C1 segment of cervical spinal cord (tissue), 14 donors: Measurements from ENCODE around the gene NRXN3.
A peak's percentile ranks its signal among the peaks of the same experiment; 100 is the strongest.

Experiments
- DNase-seq, 14 donors: peaks; one replicate each; lab custom pipeline; 2025; lab: John Stamatoyannopoulos, UW

NRXN3 gene

DNA sequence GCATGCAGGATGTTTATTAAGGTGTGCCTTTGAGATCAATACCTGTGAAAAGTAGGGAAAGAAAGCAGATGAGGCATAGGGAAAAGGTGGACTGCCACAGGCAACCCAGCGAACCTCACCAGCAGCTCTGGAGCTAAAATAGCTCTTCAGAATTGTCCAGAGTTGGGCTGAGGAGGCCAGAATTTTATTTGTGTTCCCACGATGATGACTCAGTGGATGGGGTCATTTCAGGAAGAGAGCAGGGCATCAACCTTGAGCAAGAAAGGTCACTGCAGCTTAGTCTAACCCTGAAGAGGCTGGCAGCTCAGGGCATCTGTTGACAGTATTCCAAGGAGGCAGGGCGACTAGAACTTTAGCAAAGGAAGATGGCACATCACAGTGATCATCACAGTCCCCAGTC, 1345.0 kb downstream of the NRXN3 start:
- no peak for DNase-seq

DNA sequence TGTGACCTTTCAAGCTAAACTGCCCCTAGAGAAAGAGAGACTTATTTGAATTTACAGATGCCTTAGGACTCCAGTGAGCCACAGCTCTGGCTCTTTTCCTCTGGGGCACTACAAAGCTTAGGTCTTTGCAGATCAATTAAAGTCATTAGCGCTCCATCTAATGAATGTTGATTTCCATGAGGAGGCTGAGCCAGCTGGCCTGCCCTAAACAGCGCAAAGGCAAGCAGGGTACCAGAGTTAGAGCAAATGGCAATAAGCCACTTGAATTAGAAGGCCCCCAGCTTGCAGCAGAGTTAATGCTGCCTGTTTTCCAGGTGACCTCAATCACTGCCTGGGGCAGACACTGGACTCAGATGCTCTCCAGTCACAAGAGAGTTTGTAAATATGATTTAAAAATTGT, 1345.8 kb downstream of the NRXN3 start:
- peak in 1 of 14 donors; percentile 51 for DNase-seq

- no peak for DNase-seq
Observed at GRCh38 chr14:79525416-79525815, 1355.2 kb downstream of the NRXN3 start.

DNA sequence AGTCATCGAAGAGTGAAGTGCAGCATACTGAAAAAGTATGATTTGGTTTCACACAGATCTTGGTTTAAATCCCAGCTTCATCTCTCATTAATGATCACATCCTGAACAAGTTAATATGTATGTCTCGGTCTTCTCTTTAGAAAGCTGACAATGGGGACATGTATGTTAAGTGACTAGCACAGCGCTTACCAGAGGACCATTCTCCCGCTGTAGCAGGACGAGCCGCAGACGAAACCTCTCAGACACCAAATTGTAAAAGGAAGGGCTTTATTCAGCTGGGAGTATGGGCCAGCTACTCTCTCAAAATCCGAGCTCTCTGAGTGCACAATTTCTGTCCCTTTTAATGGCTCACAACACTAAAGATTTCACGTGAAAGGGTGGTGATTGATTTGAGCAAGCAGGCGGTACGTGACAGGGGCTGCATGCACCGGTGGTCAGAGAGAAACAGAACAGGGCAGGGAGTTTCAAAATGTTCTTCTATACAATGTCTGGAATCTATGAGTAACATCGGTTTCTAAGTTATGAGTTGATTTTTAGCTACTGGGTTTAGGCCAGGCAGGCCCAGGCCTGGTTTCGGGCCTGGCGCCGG, 1358.7 kb downstream of the NRXN3 start:
- no peak for DNase-seq

DNA sequence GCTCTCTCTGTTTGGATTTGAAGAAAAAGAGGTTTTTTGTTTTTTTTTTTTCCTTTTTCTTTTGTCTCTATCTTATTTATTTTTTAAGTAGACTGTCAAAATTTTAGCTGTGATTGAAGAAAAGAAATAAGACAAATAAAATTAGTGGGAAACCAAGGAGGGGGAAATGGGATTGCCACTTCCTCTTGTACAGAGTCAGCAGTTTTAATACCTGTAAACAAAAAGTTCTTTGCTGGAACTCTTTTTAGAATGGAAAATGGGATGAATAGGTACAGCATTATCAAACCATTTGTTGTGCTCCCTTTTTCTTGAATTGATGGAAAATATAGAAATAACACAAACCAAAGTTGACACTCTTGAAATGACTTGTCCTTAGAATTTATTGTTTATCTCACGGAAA, 1360.4 kb downstream of the NRXN3 start:
- DNase-seq, result no peak

- no peak for DNase-seq
Observed at GRCh38 chr14:79534703-79535353, 1364.7 kb downstream of the NRXN3 start.

DNA sequence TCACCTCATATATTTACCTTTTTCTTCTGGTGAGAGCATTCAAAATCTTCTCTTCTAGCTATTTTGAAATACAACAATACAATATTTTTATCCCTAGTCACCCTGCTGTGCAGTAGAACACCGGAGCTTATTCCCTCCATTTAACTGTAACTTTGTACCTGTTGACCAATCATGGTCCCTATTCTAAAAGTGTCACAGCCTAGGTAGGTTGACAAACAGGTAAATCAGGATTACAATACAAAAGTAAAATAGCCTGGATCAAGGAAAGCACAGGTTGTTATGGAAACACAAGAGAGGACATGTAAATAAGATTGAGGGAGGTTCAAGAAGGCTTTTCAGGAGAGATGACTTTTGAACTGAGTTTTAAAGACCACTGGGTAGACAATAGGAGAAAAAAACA, 1370.2 kb downstream of the NRXN3 start:
- DNase-seq, result no peak

DNA sequence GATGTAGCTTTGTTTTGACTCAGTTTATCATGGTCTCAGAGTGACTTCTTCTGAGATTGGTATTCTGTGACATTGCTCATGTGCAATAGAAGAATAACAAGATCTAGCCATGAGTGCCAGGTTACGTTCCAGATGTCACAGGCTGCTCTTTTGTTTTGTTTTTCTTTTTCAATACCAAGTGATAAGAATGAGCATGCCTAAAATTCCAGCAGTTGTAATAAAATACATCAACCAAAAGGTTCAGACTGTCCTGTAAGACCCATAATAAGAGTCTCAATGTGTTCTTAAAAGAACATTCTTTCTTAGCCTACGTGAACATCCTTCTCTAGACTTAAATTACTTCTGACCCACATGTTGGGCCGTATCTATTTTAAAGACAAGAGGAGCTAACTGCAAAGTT, 1371.9 kb downstream of the NRXN3 start:
- no peak for DNase-seq

DNA sequence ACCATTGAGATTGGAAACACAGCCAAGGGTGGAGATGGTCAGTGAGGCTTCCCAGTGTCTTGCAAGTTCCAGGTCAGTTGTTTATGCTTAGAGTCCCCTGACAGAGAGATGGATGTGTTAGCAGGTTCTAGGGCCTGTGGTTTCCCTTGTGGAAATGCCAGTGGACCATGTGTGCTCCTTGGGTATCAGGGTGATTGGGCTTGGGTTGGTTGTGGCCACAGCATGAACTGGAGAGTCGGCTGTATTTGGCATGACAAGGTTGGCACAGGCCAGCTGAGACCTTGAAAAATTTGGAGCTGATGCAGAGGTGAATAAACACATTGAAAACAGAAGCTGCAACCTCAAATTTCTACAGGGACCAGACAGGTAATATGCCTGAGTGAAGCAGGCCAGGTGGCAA, 1373.2 kb downstream of the NRXN3 start:
- no peak for DNase-seq

DNA sequence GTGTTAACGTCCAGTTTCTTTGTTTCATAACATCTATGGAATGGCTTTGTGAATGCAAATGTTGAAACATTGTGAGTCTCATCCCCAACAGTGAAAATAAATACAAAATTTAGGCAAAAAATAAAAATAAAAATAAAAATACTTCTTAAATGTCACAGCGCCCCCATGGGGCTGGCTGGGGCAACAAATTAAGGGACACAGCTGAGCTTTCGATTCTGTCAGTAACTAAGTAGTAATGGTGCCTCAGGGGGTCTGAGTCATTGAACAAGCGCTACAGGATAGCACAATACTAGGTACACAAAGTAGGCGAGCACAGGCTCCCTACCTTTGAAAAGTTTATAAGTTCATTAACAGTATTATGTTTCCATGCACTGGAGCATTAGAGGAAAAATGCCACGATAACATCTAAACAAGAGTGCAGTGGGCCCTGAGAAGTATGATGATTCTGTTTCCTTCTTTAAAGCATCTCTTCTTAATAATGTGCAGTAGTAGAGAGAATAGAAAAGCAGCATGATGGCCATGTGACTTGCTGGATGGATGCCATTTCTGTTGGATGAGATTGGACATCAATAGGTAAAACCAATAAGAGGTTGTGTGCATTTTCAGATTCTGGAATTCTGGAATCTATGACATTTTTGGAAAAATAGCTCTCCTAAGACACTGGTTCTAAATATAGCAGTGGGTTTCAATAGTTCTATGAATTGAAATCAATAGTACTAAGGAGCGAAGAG, 1374.0 kb downstream of the NRXN3 start:
- DNase-seq, result no peak

- DNase-seq, result peak in 1 of 14 donors; percentile 72
Observed at GRCh38 chr14:79544698-79545070, 1374.5 kb downstream of the NRXN3 start.

DNA sequence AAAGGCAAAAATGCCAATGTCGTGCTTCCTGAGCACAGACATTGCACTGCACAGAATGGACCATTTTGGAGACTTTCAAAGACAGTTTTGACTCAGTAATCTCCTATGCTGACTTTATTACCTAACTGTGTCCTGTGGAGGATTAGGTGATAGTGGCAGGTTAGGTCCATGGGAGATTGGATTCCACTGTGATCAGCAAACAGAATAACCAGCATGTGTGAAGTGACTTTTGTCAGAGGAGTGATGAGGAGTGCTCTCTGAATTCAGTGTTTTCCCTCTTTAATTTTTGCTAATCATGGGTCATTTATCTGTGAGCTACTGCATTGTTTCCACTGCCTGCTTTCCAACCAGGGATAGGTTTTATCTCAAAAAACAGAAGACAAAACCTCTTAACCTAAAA, 1378.7 kb downstream of the NRXN3 start:
- DNase-seq, result no peak

- DNase-seq, result no peak
Observed at GRCh38 chr14:79549515-79549914, 1379.3 kb downstream of the NRXN3 start.

DNA sequence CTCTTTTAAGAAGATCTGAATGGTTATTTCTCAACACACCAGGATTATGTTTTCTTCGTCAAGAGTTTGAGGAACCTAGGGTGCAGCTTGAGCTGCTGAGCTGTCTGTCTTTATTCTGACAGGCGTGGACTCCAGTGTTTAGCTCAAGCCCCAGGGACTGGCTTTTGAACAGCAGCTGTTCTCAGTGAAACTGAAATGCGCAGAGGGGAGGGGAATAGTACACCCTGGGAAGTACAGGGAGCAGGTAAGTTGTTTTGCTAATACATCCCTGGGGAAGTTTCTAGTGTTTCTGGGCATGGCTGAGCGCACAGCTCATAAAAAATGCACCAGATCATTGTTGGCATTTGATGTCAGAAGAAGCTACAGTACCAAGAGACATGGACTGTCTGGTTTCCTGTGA, 1381.3 kb downstream of the NRXN3 start:
- no peak for DNase-seq

- DNase-seq, result no peak
Observed at GRCh38 chr14:79552778-79553177, 1382.6 kb downstream of the NRXN3 start.

DNA sequence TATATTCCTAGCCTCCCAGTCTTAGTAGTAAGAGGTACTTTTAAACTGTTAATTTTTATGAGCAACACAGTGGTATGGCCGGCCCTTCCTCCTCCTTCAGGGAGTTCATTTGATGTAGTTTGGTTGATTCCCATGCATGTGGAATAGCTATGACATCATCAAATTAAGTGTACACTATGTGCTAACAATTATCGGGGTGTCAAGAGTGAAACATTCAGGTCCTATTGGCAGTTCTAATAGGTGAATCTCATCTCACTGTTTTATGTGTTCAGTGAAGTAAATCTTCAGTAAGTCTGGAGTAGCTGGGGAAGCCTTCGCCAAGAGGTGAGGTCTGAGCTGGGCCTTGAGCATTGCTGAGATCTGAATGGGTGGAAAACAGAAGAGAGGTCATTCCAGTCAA, 1384.6 kb downstream of the NRXN3 start:
- DNase-seq, result no peak

DNA sequence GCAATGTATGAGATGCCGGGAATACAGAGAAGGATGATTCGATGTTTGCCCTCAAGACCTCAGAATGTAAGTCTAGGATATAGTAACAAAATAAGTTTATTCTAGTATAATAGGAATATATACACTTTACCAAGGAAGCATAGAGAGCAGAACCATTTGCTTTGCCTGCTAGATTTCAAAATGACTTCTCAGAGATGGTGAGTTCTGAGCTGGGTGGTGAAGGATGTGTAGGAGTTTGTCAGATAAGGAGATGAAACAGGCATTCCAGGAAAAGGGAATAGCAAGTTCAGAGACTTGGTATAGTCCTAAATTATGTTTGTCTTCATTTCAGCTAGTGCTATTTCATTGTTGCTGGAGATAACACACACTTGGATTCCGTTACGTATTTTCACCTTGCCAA, 1385.3 kb downstream of the NRXN3 start:
- no peak for DNase-seq

- no peak for DNase-seq
Observed at GRCh38 chr14:79557309-79557708, 1387.1 kb downstream of the NRXN3 start.

DNA sequence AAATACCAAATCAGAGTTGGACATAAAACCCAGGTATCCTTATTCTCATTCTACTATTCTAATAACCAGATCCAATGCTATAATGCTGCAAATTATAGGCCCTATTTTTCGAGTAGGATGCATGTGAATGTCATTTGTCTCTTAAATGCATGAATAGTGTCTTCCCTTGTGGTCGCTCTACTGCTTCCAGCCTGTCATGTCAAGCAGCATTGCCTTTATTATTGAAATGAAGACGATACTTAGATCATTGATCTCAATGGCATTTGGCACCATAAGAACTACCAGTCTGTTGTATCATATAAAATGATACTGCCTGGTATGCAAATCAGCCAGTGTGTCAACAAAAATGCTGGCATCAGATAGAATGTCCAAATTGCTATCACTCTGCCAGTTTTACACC, 1392.0 kb downstream of the NRXN3 start:
- DNase-seq, result no peak

GRCh38 chr14:79564371-79564770, 1394.2 kb downstream of the NRXN3 start:
- no peak for DNase-seq

GRCh38 chr14:79567306-79567705, 1397.1 kb downstream of the NRXN3 start:
- DNase-seq, result no peak

- peak in 1 of 14 donors; percentile 15 for DNase-seq
Observed at GRCh38 chr14:79568594-79568993, 1398.4 kb downstream of the NRXN3 start.

- no peak for DNase-seq
Observed at GRCh38 chr14:79569072-79569471, 1398.9 kb downstream of the NRXN3 start.
